ENCODE results near the gene STK10. TPM values are rescaled to one million over a fixed set of nuclear protein-coding genes. Genes with fewer than 3 reads are reported as not detected.

STK10 gene
- polyA plus RNA-seq, 2 of the 4 experiments (the other 2 are of a cell fraction), result 4.3 to 13.1 TPM

- WGBS (ENCODE audit: missing lambda C conversion rate), result 82% methylated on average over 4 of the region's 4 CpGs
- FAIRE-seq, result no peak
- ChIA-PET CTCF (interaction anchor here (1.0 kb wide), 1 partner anchor 90 kb away, joined by 6 read pairs; the partner anchor contains the start of gene STK10), POLR2A (no interaction called here)
- Histone ChIP-seq H3K4me2 (no peak overlapping the region), H3K4me1 (peaks cover 17% of the 10 kb centered on the region), H3K9me3 (no peaks in the 10 kb centered on the region), H3K4me3 (no peak overlapping the region), H3K27ac (no peak overlapping the region)
- no peak for DNase-seq (ENCODE audit: low read depth in 1 of 2, low spot score in 1 of 2)
- ATAC-seq, result no peak
- TF ChIP-seq HDAC2 (IDR thresholded peaks at IDR 0.05), result no peak
- TF ChIP-seq CTCF (IDR thresholded peaks at IDR 0.05), result no peak
- TF ChIP-seq KDM1A (IDR thresholded peaks at IDR 0.05; ENCODE audit: low read depth), result no peak
- TF ChIP-seq SREBF2 (IDR thresholded peaks at IDR 0.05), result no peak
- no peak for TF ChIP-seq HMGXB4 (CRISPR knock-in tag; IDR thresholded peaks at IDR 0.05; ENCODE audit: borderline replicate concordance)
- no peak for TF ChIP-seq E2F6 (IDR thresholded peaks at IDR 0.05; ENCODE audit: borderline replicate concordance, low read depth)
- no peak for TF ChIP-seq SMC3 (IDR thresholded peaks at IDR 0.05)
- TF ChIP-seq RCOR1 (IDR thresholded peaks at IDR 0.05; ENCODE audit: low read depth, low read length), result no peak
- TF ChIP-seq BHLHE40 (IDR thresholded peaks at IDR 0.05; ENCODE audit: low read depth, low read length), result no peak
- TF ChIP-seq MAFK (IDR thresholded peaks at IDR 0.05; ENCODE audit: partially characterized antibody), result no peak
- no peak for TF ChIP-seq HEYL (CRISPR knock-in tag; IDR thresholded peaks at IDR 0.05)
- no peak for TF ChIP-seq TP53 (CRISPR knock-in tag; IDR thresholded peaks at IDR 0.05)
- TF ChIP-seq MYC (IDR thresholded peaks at IDR 0.05; ENCODE audit: borderline replicate concordance, low read length), result no peak
- no peak for TF ChIP-seq EHF (CRISPR knock-in tag; IDR thresholded peaks at IDR 0.05)
Observed at GRCh38 chr5:172098883-172099282, 89.1 kb downstream of the STK10 start.

GRCh38 chr5:172098046-172098445, 90.0 kb downstream of the STK10 start:
- H3K4me3 ChIP-seq, result no peak overlapping the region
- no peak for DNase-seq (ENCODE audit: low read depth in 1 of 2, low spot score in 1 of 2)
- H3K4me2 ChIP-seq, result no peak overlapping the region
- no peaks in the 10 kb centered on the region for H3K9me3 ChIP-seq
- FAIRE-seq, result no peak
- ChIA-PET CTCF (interaction anchor here (0.5 to 1.7 kb wide), 6 partner anchors 17 to 196 kb away, joined by 3 to 6 read pairs (median 3); partner anchors contain the start of gene STK10), POLR2A (no interaction called here)
- ATAC-seq, result no peak
- TF ChIP-seq HES2 (IDR thresholded peaks at IDR 0.05) (no peak), CHD2 (IDR thresholded peaks at IDR 0.05; ENCODE audit: low read length, partially characterized antibody) (no peak), CTCF (IDR thresholded peaks at IDR 0.05) (no peak), FOSL2 (IDR thresholded peaks at IDR 0.05) (no peak), FOSL2 (CRISPR knock-in tag; IDR thresholded peaks at IDR 0.05) (no peak), PBX3 (IDR thresholded peaks at IDR 0.05) (no peak), EP300 (IDR thresholded peaks at IDR 0.05) (no peak), CBX8 (IDR thresholded peaks at IDR 0.05) (no peak), EHMT2 (IDR thresholded peaks at IDR 0.05; ENCODE audit: low read depth) (no peak), RAD21 (conservative IDR thresholded peaks at IDR 0.05 in 1 of 2, IDR thresholded peaks at IDR 0.05 in 1 of 2) (no peak), JUNB (IDR thresholded peaks at IDR 0.05) (no peak), ZSCAN20 (CRISPR knock-in tag; IDR thresholded peaks at IDR 0.05) (no peak), CHD4 (IDR thresholded peaks at IDR 0.05; ENCODE audit: borderline replicate concordance) (no peak), MAFK (IDR thresholded peaks at IDR 0.05; ENCODE audit: partially characterized antibody) (no peak), ZNF302 (CRISPR knock-in tag; IDR thresholded peaks at IDR 0.05) (no peak), NPAS2 (CRISPR knock-in tag; IDR thresholded peaks at IDR 0.05; ENCODE audit: borderline replicate concordance) (no peak), JUN (IDR thresholded peaks at IDR 0.05) (no peak), HOXA7 (CRISPR knock-in tag; IDR thresholded peaks at IDR 0.05) (no peak), HDAC2 (IDR thresholded peaks at IDR 0.05) (no peak)
- peaks cover 9% of the 10 kb centered on the region for H3K4me1 ChIP-seq
- no peak overlapping the region for H3K27ac ChIP-seq
- 72% methylated on average over 6 of the region's 6 CpGs for WGBS (ENCODE audit: missing lambda C conversion rate)
